ENCODE results near the gene CASKIN1. TPM values are rescaled to one million over a fixed set of nuclear protein-coding genes. Genes with fewer than 3 reads are reported as not detected.

The CASKIN1 gene
- total and polyA plus RNA-seq, 4 donors, result 0.09 to 0.35 (median 0.12) TPM

GRCh38 chr16:2152695-2153506 lies 43.5 kb downstream of the CASKIN1 start:
- Histone ChIP-seq H3K4me3 (peak overlapping the region; percentile 43), H3K27me3 (ENCODE audit: control insufficient read depth in 3 of 3, insufficient read depth in 3 of 3, low read length in 2 of 3) (no peaks in the 10 kb centered on the region), H3K27ac (ENCODE audit: low read depth in 1 of 2, low read length in 1 of 2) (peak overlapping the region; percentile 9 to 55), H3K9ac (ENCODE audit: insufficient read depth in 1 of 2, low read length in 2 of 2) (peak overlapping the region in 1 of 2 donors; percentile 24), H3K9me3 (ENCODE audit: control insufficient read depth in 4 of 4, insufficient read depth in 3 of 4, low read length in 3 of 4) (no peaks in the 10 kb centered on the region), H3K4me1 (ENCODE audit: control insufficient read depth in 5 of 5, insufficient read depth in 5 of 5, low read length in 5 of 5) (peaks cover 0 to 78% (median 38%) of the 10 kb centered on the region in 5 donors), H3K36me3 (ENCODE audit: control insufficient read depth in 4 of 4, insufficient read depth in 4 of 4, low read length in 4 of 4) (peaks cover 0 to 14% (median 8%) of the 10 kb centered on the region in 4 donors)
- DNase-seq (peak; percentile 35 to 41 (median 37)), ATAC-seq (ENCODE audit: insufficient read depth, low FRiP score) (no peak)
- no peak for TF ChIP-seq CTCF (IDR thresholded peaks at IDR 0.05; ENCODE audit: control extremely low read depth, extremely low read depth)
- WGBS, 2 donors, result 34 to 54% methylated on average over 25 of the region's 25 CpGs

GRCh38 chr16:2151188-2152091 lies 45.0 kb downstream of the CASKIN1 start:
- DNase-seq (no peak), ATAC-seq (ENCODE audit: insufficient read depth, low FRiP score) (no peak)
- Histone ChIP-seq H3K9me3 (ENCODE audit: control insufficient read depth in 4 of 4, insufficient read depth in 3 of 4, low read length in 3 of 4) (no peaks in the 10 kb centered on the region), H3K36me3 (ENCODE audit: control insufficient read depth in 4 of 4, insufficient read depth in 4 of 4, low read length in 4 of 4) (peaks cover 0 to 14% (median 8%) of the 10 kb centered on the region in 4 donors), H3K4me3 (no peak overlapping the region), H3K4me1 (ENCODE audit: control insufficient read depth in 5 of 5, insufficient read depth in 5 of 5, low read length in 5 of 5) (peaks cover 0 to 69% (median 24%) of the 10 kb centered on the region in 5 donors), H3K9ac (ENCODE audit: insufficient read depth in 1 of 2, low read length in 2 of 2) (no peak overlapping the region), H3K27me3 (ENCODE audit: control insufficient read depth in 3 of 3, insufficient read depth in 3 of 3, low read length in 2 of 3) (no peaks in the 10 kb centered on the region), H3K27ac (ENCODE audit: low read depth in 1 of 2, low read length in 1 of 2) (peak overlapping the region in 1 of 2 donors; percentile 13)
- WGBS, 2 donors, result 85% methylated on average over 13 of the region's 13 CpGs
- no peak for TF ChIP-seq CTCF (IDR thresholded peaks at IDR 0.05; ENCODE audit: control extremely low read depth, extremely low read depth)

GRCh38 chr16:2150418-2151187 lies 45.8 kb downstream of the CASKIN1 start:
- no peak for ATAC-seq (ENCODE audit: insufficient read depth, low FRiP score)
- Histone ChIP-seq H3K9me3 (ENCODE audit: control insufficient read depth in 4 of 4, insufficient read depth in 3 of 4, low read length in 3 of 4) (no peaks in the 10 kb centered on the region), H3K27me3 (ENCODE audit: control insufficient read depth in 3 of 3, insufficient read depth in 3 of 3, low read length in 2 of 3) (no peaks in the 10 kb centered on the region), H3K4me3 (no peak overlapping the region), H3K36me3 (ENCODE audit: control insufficient read depth in 4 of 4, insufficient read depth in 4 of 4, low read length in 4 of 4) (peaks cover 0 to 14% (median 8%) of the 10 kb centered on the region in 4 donors), H3K27ac (ENCODE audit: low read depth in 1 of 2, low read length in 1 of 2) (no peak overlapping the region), H3K9ac (ENCODE audit: insufficient read depth in 1 of 2, low read length in 2 of 2) (no peak overlapping the region), H3K4me1 (ENCODE audit: control insufficient read depth in 5 of 5, insufficient read depth in 5 of 5, low read length in 5 of 5) (peaks cover 0 to 69% (median 23%) of the 10 kb centered on the region in 5 donors)
- no peak for DNase-seq
- 63 to 78% methylated on average over 18 of the region's 18 CpGs for WGBS, 2 donors
- no peak for TF ChIP-seq CTCF (IDR thresholded peaks at IDR 0.05; ENCODE audit: control extremely low read depth, extremely low read depth)

Data from lung (tissue), 12 donors.